Trophoblast cell (in vitro differentiated cells and primary cell): ENCODE results near the gene IL20RB.

Experiments used
- DNase-seq, 2 donors: peaks; one replicate each; pipeline ENCODE4 v3.0.0-alpha.2; 2016
- H2AFZ ChIP-seq: 2 replicates; pipeline ENCODE4 v1.6.1; 2013; ENCODE audit warnings: low read length, moderate library complexity, mild to moderate bottlenecking; ENCODE audit not compliant: insufficient read depth, poor library complexity
- H2AK5ac ChIP-seq: 2 replicates; pipeline ENCODE4 v1.6.1; 2013; ENCODE audit warnings: mild to moderate bottlenecking, low read length
- H2BK120ac ChIP-seq: 2 replicates; pipeline ENCODE4 v1.6.1; 2013; ENCODE audit warnings: low read length, mild to moderate bottlenecking, moderate library complexity; ENCODE audit not compliant: insufficient read depth, poor library complexity
- H2BK12ac ChIP-seq: 2 replicates; pipeline ENCODE4 v1.6.1; 2013; ENCODE audit warnings: mild to moderate bottlenecking, low read length, moderate library complexity
- H2BK5ac ChIP-seq: 2 replicates; pipeline ENCODE4 v1.6.1; 2013; ENCODE audit warnings: low read length, low read depth, moderate library complexity, mild to moderate bottlenecking; ENCODE audit not compliant: poor library complexity
- H3K14ac ChIP-seq: 2 replicates; pipeline ENCODE4 v1.6.1; 2013; ENCODE audit warnings: mild to moderate bottlenecking, low read length
- H3K18ac ChIP-seq: 2 replicates; pipeline ENCODE4 v1.6.1; 2013; ENCODE audit warnings: mild to moderate bottlenecking, low read length
- H3K23ac ChIP-seq: 2 replicates; pipeline ENCODE4 v1.6.1; 2013; ENCODE audit warnings: low read length
- H3K27ac ChIP-seq: 2 replicates; pipeline ENCODE4 v1.5.1; 2013; ENCODE audit warnings: low read depth, mild to moderate bottlenecking, inconsistent platforms, low read length, moderate library complexity
- H3K27me3 ChIP-seq: 2 replicates; pipeline ENCODE4 v1.6.1; 2013; ENCODE audit warnings: inconsistent platforms, mild to moderate bottlenecking, low read length, moderate library complexity; ENCODE audit not compliant: insufficient read depth
- H3K36me3 ChIP-seq, 2 experiments: 1 replicate in 1 of 2; 2 replicates in 1 of 2; pipeline ENCODE4 v1.6.1; 2013; ENCODE audit warnings: low read length in 2 of 2, mild to moderate bottlenecking in 2 of 2, moderate library complexity in 1 of 2; ENCODE audit not compliant: insufficient read depth in 2 of 2, control insufficient read depth in 1 of 2
- H3K4ac ChIP-seq: 2 replicates; pipeline ENCODE4 v1.6.1; 2013; ENCODE audit warnings: low read depth, mild to moderate bottlenecking, low read length, moderate library complexity
- H3K4me1 ChIP-seq, 2 experiments: 1 replicate in 1 of 2; 2 replicates in 1 of 2; pipeline ENCODE4 v1.6.1; 2013; ENCODE audit warnings: low read length in 2 of 2, mild to moderate bottlenecking in 2 of 2, moderate library complexity in 1 of 2; ENCODE audit not compliant: insufficient read depth in 2 of 2, control insufficient read depth in 1 of 2
- H3K4me2 ChIP-seq: 2 replicates; pipeline ENCODE4 v1.6.1; 2013; ENCODE audit warnings: inconsistent platforms, mild to moderate bottlenecking, low read length, moderate library complexity
- H3K4me3 ChIP-seq: 2 replicates; pipeline ENCODE4 v1.5.1; 2013; ENCODE audit warnings: mild to moderate bottlenecking, low read depth, low read length, inconsistent platforms
- H3K79me1 ChIP-seq: one replicate; pipeline ENCODE4 v1.6.1; 2013; ENCODE audit warnings: low read length
- H3K79me2 ChIP-seq: 2 replicates; pipeline ENCODE4 v1.6.1; 2013; ENCODE audit warnings: low read length, mild to moderate bottlenecking; ENCODE audit not compliant: control insufficient read depth, insufficient read depth, poor library complexity
- H3K9ac ChIP-seq: 2 replicates; pipeline ENCODE4 v1.6.1; 2013; ENCODE audit warnings: mild to moderate bottlenecking, low read length
- H3K9me3 ChIP-seq: 2 replicates; pipeline ENCODE4 v1.6.1; 2013; ENCODE audit warnings: low read depth, mild to moderate bottlenecking, control low read depth, inconsistent platforms, low read length; ENCODE audit not compliant: insufficient read depth
- H4K12ac ChIP-seq: 2 replicates; pipeline ENCODE4 v1.6.1; 2013; ENCODE audit warnings: low read depth, mild to moderate bottlenecking, low read length, moderate library complexity
- H4K8ac ChIP-seq: 2 replicates; pipeline ENCODE4 v1.6.1; 2013; ENCODE audit warnings: low read depth, mild to moderate bottlenecking, low read length, moderate library complexity
- H4K91ac ChIP-seq: one replicate; pipeline ENCODE4 v1.6.1; 2013; ENCODE audit warnings: low read depth, mild to moderate bottlenecking, low read length, moderate library complexity
- WGBS: extraction: QIAGEN DNeasy Blood & Tissue Kit; methylation state at CpG from one replicate; pipeline ENCODE4 v1.1.7; 2013; ENCODE audit warnings: missing lambda C conversion rate; ENCODE audit not compliant: insufficient read length, insufficient coverage; ENCODE audit errors: extremely low coverage; 5-methylcytosine and 5-hydroxymethylcytosine counted together

IL20RB gene

DNA sequence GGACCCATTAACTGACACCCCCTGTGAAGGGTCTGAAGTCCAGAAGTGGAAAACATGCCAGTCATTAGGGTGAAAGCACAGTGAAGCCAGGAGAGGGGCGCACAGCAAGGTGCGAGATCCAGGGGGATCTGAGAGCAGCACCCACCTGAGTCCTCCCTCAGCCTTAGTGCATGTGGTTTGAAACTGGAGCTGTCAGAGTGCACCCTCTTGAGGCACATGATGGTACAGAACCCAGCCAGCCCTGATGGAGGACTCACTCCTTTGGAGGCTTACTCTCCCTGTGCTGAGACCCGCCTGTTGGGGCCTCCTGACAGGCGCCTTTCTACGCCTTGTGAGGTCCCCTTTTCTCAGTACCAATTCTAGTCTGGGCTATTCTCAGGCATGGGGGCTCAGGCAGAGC is 77.8 kb downstream of the IL20RB start:
- no peak overlapping the region for H2BK5ac ChIP-seq
- H3K14ac ChIP-seq, result no peak overlapping the region
- no peaks in the 10 kb centered on the region for H3K9me3 ChIP-seq
- H3K4me3 ChIP-seq, result no peak overlapping the region
- H3K27me3 ChIP-seq, result no peaks in the 10 kb centered on the region
- H3K79me2 ChIP-seq, result no peaks in the 10 kb centered on the region
- H3K4me1 ChIP-seq, result peaks cover 5% of the 10 kb centered on the region in 2 experiments
- no peak overlapping the region for H4K12ac ChIP-seq
- no peak overlapping the region for H3K9ac ChIP-seq
- peak in 1 of 2 donors; percentile 9 for DNase-seq
- no peak overlapping the region for H2BK12ac ChIP-seq
- no peak overlapping the region for H2AFZ ChIP-seq
- H3K4me2 ChIP-seq, result no peak overlapping the region
- H4K8ac ChIP-seq, result no peak overlapping the region
- H3K27ac ChIP-seq, result no peak overlapping the region
- WGBS, result no CpG with 5 or more reads among the region's 5 CpGs
- no peaks in the 10 kb centered on the region for H3K79me1 ChIP-seq
- no peak overlapping the region for H2BK120ac ChIP-seq
- no peak overlapping the region for H3K23ac ChIP-seq
- H3K36me3 ChIP-seq, result no peaks in the 10 kb centered on the region
- no peak overlapping the region for H2AK5ac ChIP-seq
- H4K91ac ChIP-seq, result no peak overlapping the region
- H3K18ac ChIP-seq, result no peak overlapping the region
- H3K4ac ChIP-seq, result no peak overlapping the region

DNA sequence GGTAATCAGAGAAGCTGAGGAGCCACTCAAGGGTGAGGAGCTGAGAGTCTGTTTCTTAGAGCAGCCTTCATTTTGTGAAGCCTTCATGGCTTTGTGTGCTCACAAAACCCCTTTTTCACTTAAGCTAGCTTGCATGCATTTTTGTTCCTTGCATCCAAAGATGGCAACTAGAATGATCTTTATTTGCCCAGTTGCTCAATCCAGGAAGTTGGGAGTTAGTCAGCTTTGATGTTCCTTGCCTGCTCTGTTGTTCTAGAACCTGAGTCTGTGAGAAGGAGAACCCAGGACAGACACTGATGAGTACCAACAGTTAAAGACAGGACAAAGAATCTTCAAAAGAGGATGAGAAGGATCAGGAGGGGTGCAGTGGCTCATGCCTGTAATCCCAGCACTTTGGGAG is 81.8 kb downstream of the IL20RB start:
- no peaks in the 10 kb centered on the region for H3K9me3 ChIP-seq
- H4K8ac ChIP-seq, result no peak overlapping the region

DNA sequence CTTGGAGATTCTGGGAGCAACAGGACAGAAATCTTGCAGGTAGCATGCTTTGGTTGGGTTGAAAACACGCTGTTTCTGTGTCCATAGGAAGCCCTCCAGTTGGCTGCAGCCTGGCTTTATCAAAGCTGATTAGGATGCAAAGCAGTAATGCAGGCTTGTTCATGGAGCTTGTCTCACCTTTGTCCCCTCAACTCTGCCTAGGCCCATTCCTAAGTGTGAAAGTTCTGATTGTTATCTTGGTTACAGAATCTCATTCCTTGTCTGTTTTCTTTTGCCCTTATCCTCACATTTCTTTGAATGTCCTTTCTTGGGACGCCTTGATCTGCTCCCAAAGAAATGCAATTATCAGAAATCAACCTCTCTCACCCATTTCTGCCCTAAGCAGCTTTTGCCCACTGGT is 83.5 kb downstream of the IL20RB start:
- no peaks in the 10 kb centered on the region for H3K27me3 ChIP-seq
- H3K4ac ChIP-seq, result no peak overlapping the region
- no peak overlapping the region for H2BK12ac ChIP-seq
- no peak overlapping the region for H3K4me3 ChIP-seq
- no CpG with 5 or more reads among the region's 2 CpGs for WGBS
- no peak overlapping the region for H3K14ac ChIP-seq
- no peak overlapping the region for H2AFZ ChIP-seq
- H3K79me1 ChIP-seq, result no peaks in the 10 kb centered on the region
- H3K4me1 ChIP-seq, result no peaks in the 10 kb centered on the region
- no peak overlapping the region for H3K23ac ChIP-seq
- H3K27ac ChIP-seq, result no peak overlapping the region
- no peak overlapping the region for H4K8ac ChIP-seq
- no peak overlapping the region for H3K9ac ChIP-seq
- H3K18ac ChIP-seq, result no peak overlapping the region
- peak; percentile 40 to 76 for DNase-seq
- H3K9me3 ChIP-seq, result no peaks in the 10 kb centered on the region
- no peak overlapping the region for H4K12ac ChIP-seq
- no peak overlapping the region for H2BK120ac ChIP-seq
- H2AK5ac ChIP-seq, result no peak overlapping the region
- no peak overlapping the region for H4K91ac ChIP-seq
- no peak overlapping the region for H3K4me2 ChIP-seq
- no peak overlapping the region for H2BK5ac ChIP-seq
- H3K36me3 ChIP-seq, result no peaks in the 10 kb centered on the region
- no peaks in the 10 kb centered on the region for H3K79me2 ChIP-seq

More for the DNA sequence above, 81.8 kb downstream of the IL20RB start:
- Histone ChIP-seq H3K23ac (no peak overlapping the region), H4K91ac (no peak overlapping the region), H2BK120ac (no peak overlapping the region), H3K79me2 (no peaks in the 10 kb centered on the region), H3K27ac (no peak overlapping the region), H3K4ac (no peak overlapping the region), H3K9ac (no peak overlapping the region), H3K79me1 (no peaks in the 10 kb centered on the region), H2BK12ac (no peak overlapping the region), H3K27me3 (no peaks in the 10 kb centered on the region), H3K36me3 (no peaks in the 10 kb centered on the region), H2AFZ (no peak overlapping the region), H3K4me2 (no peak overlapping the region), H3K14ac (no peak overlapping the region), H3K4me1 (no peaks in the 10 kb centered on the region), H4K12ac (no peak overlapping the region), H2BK5ac (no peak overlapping the region), H2AK5ac (no peak overlapping the region), H3K18ac (no peak overlapping the region), H3K4me3 (no peak overlapping the region)
- no peak for DNase-seq

DNA sequence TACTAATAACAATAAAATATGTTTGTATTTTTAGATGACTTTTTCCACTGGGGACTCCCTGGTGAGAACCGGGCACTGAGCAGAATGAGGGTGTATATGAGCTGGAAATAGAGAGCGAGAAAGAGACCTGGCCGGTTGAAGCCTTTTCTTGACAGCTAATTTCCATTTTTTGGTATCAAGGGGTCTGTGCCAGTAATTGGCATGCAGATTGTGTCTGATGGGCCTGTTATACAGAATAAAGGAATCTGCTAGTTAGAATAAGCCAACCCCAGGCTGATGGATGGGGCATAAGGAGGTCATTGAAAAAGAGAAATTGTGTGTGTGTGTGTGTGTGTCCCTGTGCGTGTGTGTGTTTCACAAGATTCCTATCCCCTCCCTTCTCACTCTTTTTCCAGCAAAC is 83.9 kb downstream of the IL20RB start:
- H3K14ac ChIP-seq, result no peak overlapping the region
- WGBS, result no CpG with 5 or more reads among the region's 4 CpGs
- H2AK5ac ChIP-seq, result no peak overlapping the region
- H3K9ac ChIP-seq, result no peak overlapping the region
- H3K23ac ChIP-seq, result no peak overlapping the region
- DNase-seq, result no peak
- H3K4me3 ChIP-seq, result no peak overlapping the region
- no peak overlapping the region for H2BK12ac ChIP-seq
- no peaks in the 10 kb centered on the region for H3K4me1 ChIP-seq
- no peak overlapping the region for H4K91ac ChIP-seq
- no peaks in the 10 kb centered on the region for H3K27me3 ChIP-seq
- no peaks in the 10 kb centered on the region for H3K36me3 ChIP-seq
- no peak overlapping the region for H2BK120ac ChIP-seq
- no peak overlapping the region for H2BK5ac ChIP-seq
- H2AFZ ChIP-seq, result no peak overlapping the region
- no peak overlapping the region for H3K4me2 ChIP-seq
- H3K27ac ChIP-seq, result no peak overlapping the region
- H4K8ac ChIP-seq, result no peak overlapping the region
- H3K9me3 ChIP-seq, result no peaks in the 10 kb centered on the region
- H3K18ac ChIP-seq, result no peak overlapping the region
- no peaks in the 10 kb centered on the region for H3K79me1 ChIP-seq
- H3K4ac ChIP-seq, result no peak overlapping the region
- no peak overlapping the region for H4K12ac ChIP-seq
- H3K79me2 ChIP-seq, result no peaks in the 10 kb centered on the region
